ENCODE results near the gene GIMAP7.
"Not testable (repeated sequence)": the region's sequence is repeated elsewhere in the genome, so short reads cannot be mapped to it uniquely, and the experiment has no call there.

Gene GIMAP7

GRCh38 chr7:150515248-150516147 lies 826 bp downstream of the GIMAP7 start:
- no peak for DNase-seq

- DNase-seq, result no peak
Measured at GRCh38 chr7:150516956-150517745, 2.5 kb downstream of the GIMAP7 start.

- DNase-seq, result no peak
Measured at GRCh38 chr7:150519310-150519709, 4.6 kb downstream of the GIMAP7 start.

GRCh38 chr7:150520145-150520544 lies 5.5 kb downstream of the GIMAP7 start:
- no peak for DNase-seq

GRCh38 chr7:150522931-150523330 lies 8.3 kb downstream of the GIMAP7 start:
- DNase-seq, result not testable (repeated sequence)

- DNase-seq, result no peak
Measured at GRCh38 chr7:150524018-150524417, 9.3 kb downstream of the GIMAP7 start.

- DNase-seq, result no peak
Measured at GRCh38 chr7:150531704-150532103, 17.0 kb downstream of the GIMAP7 start.

GRCh38 chr7:150538259-150538658 lies 23.6 kb downstream of the GIMAP7 start:
- no peak for DNase-seq

GRCh38 chr7:150553163-150553562 lies 38.5 kb downstream of the GIMAP7 start:
- no peak for DNase-seq

GRCh38 chr7:150556521-150557138 lies 42.0 kb downstream of the GIMAP7 start:
- no peak for DNase-seq

GRCh38 chr7:150560486-150560885 lies 45.8 kb downstream of the GIMAP7 start:
- no peak for DNase-seq

GRCh38 chr7:150562919-150563318 lies 48.2 kb downstream of the GIMAP7 start:
- DNase-seq, result no peak

- DNase-seq, result no peak
Measured at GRCh38 chr7:150564006-150564405, 49.3 kb downstream of the GIMAP7 start.

GRCh38 chr7:150564566-150564965 lies 49.9 kb downstream of the GIMAP7 start:
- no peak for DNase-seq

GRCh38 chr7:150565239-150565638 lies 50.6 kb downstream of the GIMAP7 start:
- DNase-seq, result no peak

- no peak for DNase-seq
Measured at GRCh38 chr7:150566123-150566522, 51.5 kb downstream of the GIMAP7 start.

GRCh38 chr7:150566572-150566971 lies 51.9 kb downstream of the GIMAP7 start:
- DNase-seq, result no peak

GRCh38 chr7:150567169-150567568 lies 52.5 kb downstream of the GIMAP7 start, which contains the start of gene GIMAP4:
Gene GIMAP4 (plus strand): TSS chr7:150567390. CDS start chr7:150569902, 2,512 bp downstream.
- DNase-seq, result no peak

- no peak for DNase-seq
Measured at GRCh38 chr7:150567871-150568301, 53.2 kb downstream of the GIMAP7 start.

GRCh38 chr7:150568714-150569113 lies 54.0 kb downstream of the GIMAP7 start:
- DNase-seq, result no peak

- DNase-seq, result no peak
Measured at GRCh38 chr7:150569245-150569955, 54.7 kb downstream of the GIMAP7 start.

Measured in C1 segment of cervical spinal cord (tissue), 14 donors.